VCaP (cell line): ENCODE measurements around the gene PARP16.
"Not testable (repeated sequence)": the region's sequence is repeated elsewhere in the genome, so short reads cannot be mapped to it uniquely, and the experiment has no call there.

Experiments
- H3K27ac ChIP-seq: fragments of 450-650 bp; 2 replicates; pipeline ENCODE4 v1.5.1; 2017
- CTCF ChIP-seq: fragments of 450-650 bp; conservative IDR thresholded peaks from 2 replicates; pipeline ENCODE4 v1.5.1; 2017; ENCODE audit warnings: mild to moderate bottlenecking, moderate library complexity

Gene PARP16

GRCh38 chr15:65245096-65245856 is 41.4 kb downstream of the PARP16 start:
- H3K27ac ChIP-seq, result no peak overlapping the region
- TF ChIP-seq CTCF, result no peak

GRCh38 chr15:65244638-65245037 is 42.0 kb downstream of the PARP16 start:
- H3K27ac ChIP-seq, result no peak overlapping the region
- TF ChIP-seq CTCF, result no peak

GRCh38 chr15:65236443-65236842 is 50.2 kb downstream of the PARP16 start:
- H3K27ac ChIP-seq, result not testable (repeated sequence)

GRCh38 chr15:65233696-65234095 is 53.0 kb downstream of the PARP16 start:
- no peak for TF ChIP-seq CTCF
- H3K27ac ChIP-seq, result no peak overlapping the region

- no peak for TF ChIP-seq CTCF
- no peak overlapping the region for H3K27ac ChIP-seq
Measured at GRCh38 chr15:65232520-65232919, 54.2 kb downstream of the PARP16 start.

GRCh38 chr15:65231306-65231705 is 55.4 kb downstream of the PARP16 start:
- H3K27ac ChIP-seq, result no peak overlapping the region
- no peak for TF ChIP-seq CTCF

- H3K27ac ChIP-seq, result not testable (repeated sequence)
Measured at GRCh38 chr15:65226901-65227300, 59.8 kb downstream of the PARP16 start.

- no peak for TF ChIP-seq CTCF
- no peak overlapping the region for H3K27ac ChIP-seq
Measured at GRCh38 chr15:65226221-65226620, 60.5 kb downstream of the PARP16 start.

GRCh38 chr15:65223996-65224395 is 62.7 kb downstream of the PARP16 start:
- no peak for TF ChIP-seq CTCF
- H3K27ac ChIP-seq, result no peak overlapping the region
